ENCODE data around the gene PRUNE2. TPM values are rescaled to one million over a fixed set of nuclear protein-coding genes. Genes with fewer than 3 reads are reported as not detected.

Gene PRUNE2
- total RNA-seq, 1 donor from 2014 or later, result 3.1 TPM

GRCh38 chr9:76717176-76717575 is 188.7 kb downstream of the PRUNE2 start:
- intact Hi-C loops (cut with micrococcal nuclease), result no loop called here
- no peak overlapping the region for H3K27ac ChIP-seq (replicated peaks)
- no peak for TF ChIP-seq CTCF (IDR thresholded peaks at IDR 0.05; ENCODE audit: borderline replicate concordance)

DNA sequence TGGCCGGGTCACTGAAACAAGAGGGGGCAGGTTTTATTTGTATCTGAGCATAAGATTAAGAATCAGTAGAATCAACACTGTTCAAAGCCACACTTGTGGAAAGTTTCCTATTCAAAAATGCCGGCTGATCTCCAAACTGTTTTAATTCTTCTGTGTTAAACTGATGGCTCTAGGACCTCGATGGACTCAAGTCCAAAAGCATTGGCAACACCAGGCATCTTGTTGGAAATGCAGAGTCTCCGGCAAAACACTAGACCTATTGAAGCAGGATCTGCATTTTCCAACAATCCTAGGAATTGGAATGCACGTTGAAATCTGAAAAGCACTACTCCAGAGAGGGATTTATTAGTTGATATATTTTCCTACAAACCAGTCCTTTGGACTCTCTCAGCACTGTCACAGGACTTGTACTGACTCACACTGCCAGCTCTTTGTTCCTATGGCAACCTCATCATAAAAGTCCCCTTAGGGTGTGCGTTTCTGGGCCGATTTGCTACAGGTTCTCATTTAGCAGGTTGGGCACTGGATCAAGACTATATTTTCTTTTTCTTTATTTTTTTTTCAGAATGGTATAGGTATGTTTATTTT is 189.7 kb downstream of the PRUNE2 start:
- peaks cover 21% of the 10 kb centered on the region for H3K27me3 ChIP-seq (ENCODE audit: low read depth)
- TF ChIP-seq CTCF (IDR thresholded peaks at IDR 0.05; ENCODE audit: borderline replicate concordance), result no peak
- H3K4me3 ChIP-seq, result no peak overlapping the region
- intact Hi-C loops (cut with micrococcal nuclease), result no loop called here
- no peak overlapping the region for H3K27ac ChIP-seq (replicated peaks)
- DNase-seq, result no peak
- no peaks in the 10 kb centered on the region for H3K36me3 ChIP-seq
- H3K4me1 ChIP-seq, result peaks cover 6% of the 10 kb centered on the region
- H3K9me3 ChIP-seq (replicated peaks), result no peaks in the 10 kb centered on the region

More at GRCh38 chr9:76717176-76717575, 188.7 kb downstream of the PRUNE2 start:
- H3K4me3 ChIP-seq, result no peak overlapping the region
- DNase-seq, result no peak
- H3K9me3 ChIP-seq (replicated peaks), result no peaks in the 10 kb centered on the region
- H3K4me1 ChIP-seq, result peaks cover 6% of the 10 kb centered on the region
- H3K27me3 ChIP-seq (ENCODE audit: low read depth), result peaks cover 26% of the 10 kb centered on the region
- H3K36me3 ChIP-seq, result no peaks in the 10 kb centered on the region

DNA sequence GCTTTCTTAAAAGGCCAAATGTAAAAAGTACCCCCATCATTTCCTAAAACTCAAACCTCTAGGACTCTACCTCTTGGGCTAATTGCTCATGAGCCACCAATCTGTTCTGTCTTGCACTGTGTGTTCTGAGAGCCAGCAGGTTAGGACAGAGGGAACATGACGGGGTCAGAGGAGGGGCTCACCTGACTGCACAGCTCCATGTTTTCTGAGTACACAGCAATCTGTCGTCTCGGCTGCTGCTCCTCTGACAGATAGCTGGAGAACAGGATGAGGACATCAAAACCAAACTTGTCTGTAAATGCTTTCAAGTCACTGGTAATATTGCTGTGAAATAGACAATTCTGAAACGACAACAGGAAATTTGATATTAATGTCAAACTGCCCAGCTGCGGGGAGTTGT is 192.5 kb downstream of the PRUNE2 start:
- peaks cover 42% of the 10 kb centered on the region for H3K27me3 ChIP-seq (ENCODE audit: low read depth)
- H3K4me3 ChIP-seq, result no peak overlapping the region
- peaks cover 6% of the 10 kb centered on the region for H3K4me1 ChIP-seq
- intact Hi-C loops (cut with micrococcal nuclease), result no loop called here
- no peak for TF ChIP-seq CTCF (IDR thresholded peaks at IDR 0.05; ENCODE audit: borderline replicate concordance)
- H3K27ac ChIP-seq (replicated peaks), result no peak overlapping the region
- DNase-seq, result no peak
- no peaks in the 10 kb centered on the region for H3K36me3 ChIP-seq
- H3K9me3 ChIP-seq (replicated peaks), result no peaks in the 10 kb centered on the region

- H3K27ac ChIP-seq (replicated peaks), result no peak overlapping the region
- H3K4me3 ChIP-seq, result no peak overlapping the region
- no peak for DNase-seq
- H3K36me3 ChIP-seq, result no peaks in the 10 kb centered on the region
- no peak for TF ChIP-seq CTCF (IDR thresholded peaks at IDR 0.05; ENCODE audit: borderline replicate concordance)
- H3K4me1 ChIP-seq, result peaks cover 1% of the 10 kb centered on the region
- peaks cover 64% of the 10 kb centered on the region for H3K27me3 ChIP-seq (ENCODE audit: low read depth)
- H3K9me3 ChIP-seq (replicated peaks), result no peaks in the 10 kb centered on the region
- intact Hi-C loops (cut with micrococcal nuclease), result no loop called here
Observed at GRCh38 chr9:76709020-76709419, 196.9 kb downstream of the PRUNE2 start.

GRCh38 chr9:76707510-76707909 is 198.4 kb downstream of the PRUNE2 start:
- Histone ChIP-seq H3K36me3 (no peaks in the 10 kb centered on the region), H3K27ac (replicated peaks) (no peak overlapping the region), H3K9me3 (replicated peaks) (no peaks in the 10 kb centered on the region), H3K4me1 (no peaks in the 10 kb centered on the region), H3K27me3 (ENCODE audit: low read depth) (peaks cover 71% of the 10 kb centered on the region), H3K4me3 (no peak overlapping the region)
- no peak for TF ChIP-seq CTCF (IDR thresholded peaks at IDR 0.05; ENCODE audit: borderline replicate concordance)
- intact Hi-C loops (cut with micrococcal nuclease), result loop anchor here (2.0 kb wide), 1 partner anchor 261 kb away; no protein-coding TSS in a partner anchor
- DNase-seq, result no peak
